ENCODE data around the gene HSP90AA1.

The HSP90AA1 gene

GRCh38 chr14:102037686-102038085 lies 49.2 kb downstream of the HSP90AA1 start:
- Histone ChIP-seq H3K27ac (ENCODE audit: low read depth, low read length, severe bottlenecking) (no peak overlapping the region), H3K4me1 (ENCODE audit: control insufficient read depth, insufficient read depth, low read length, poor library complexity, severe bottlenecking) (no peaks in the 10 kb centered on the region), H3K36me3 (ENCODE audit: control insufficient read depth, insufficient read depth, low read length) (peaks cover 98% of the 10 kb centered on the region), H3K4me3 (ENCODE audit: extremely low read depth, insufficient read depth, low read length, poor library complexity, severe bottlenecking) (no peak overlapping the region), H3K9me3 (ENCODE audit: control insufficient read depth, low read length) (no peaks in the 10 kb centered on the region)
- 100% methylated on average over 1 of the region's 1 CpG for WGBS, 2 experiments (ENCODE audit: insufficient coverage in 2 of 2)

GRCh38 chr14:102035914-102036313 lies 50.9 kb downstream of the HSP90AA1 start:
- WGBS, 2 experiments (ENCODE audit: insufficient coverage in 2 of 2) = 95 to 98% methylated on average over 8 of the region's 9 CpGs
- no peak overlapping the region for H3K4me3 ChIP-seq (ENCODE audit: extremely low read depth, insufficient read depth, low read length, poor library complexity, severe bottlenecking)
- no peaks in the 10 kb centered on the region for H3K4me1 ChIP-seq (ENCODE audit: control insufficient read depth, insufficient read depth, low read length, poor library complexity, severe bottlenecking)
- peaks cover 97% of the 10 kb centered on the region for H3K36me3 ChIP-seq (ENCODE audit: control insufficient read depth, insufficient read depth, low read length)
- no peak overlapping the region for H3K27ac ChIP-seq (ENCODE audit: low read depth, low read length, severe bottlenecking)
- H3K9me3 ChIP-seq (ENCODE audit: control insufficient read depth, low read length) = no peaks in the 10 kb centered on the region

GRCh38 chr14:102034301-102034700 lies 52.5 kb downstream of the HSP90AA1 start:
- Histone ChIP-seq H3K36me3 (ENCODE audit: control insufficient read depth, insufficient read depth, low read length) (peaks cover 97% of the 10 kb centered on the region), H3K27ac (ENCODE audit: low read depth, low read length, severe bottlenecking) (no peak overlapping the region), H3K4me3 (ENCODE audit: extremely low read depth, insufficient read depth, low read length, poor library complexity, severe bottlenecking) (no peak overlapping the region), H3K4me1 (ENCODE audit: control insufficient read depth, insufficient read depth, low read length, poor library complexity, severe bottlenecking) (no peaks in the 10 kb centered on the region), H3K9me3 (ENCODE audit: control insufficient read depth, low read length) (no peaks in the 10 kb centered on the region)
- WGBS, 2 experiments (ENCODE audit: insufficient coverage in 2 of 2) = 94 to 98% methylated on average over 9 to 11 of the region's 11 CpGs

GRCh38 chr14:102033241-102033640 lies 53.6 kb downstream of the HSP90AA1 start:
- H3K36me3 ChIP-seq (ENCODE audit: control insufficient read depth, insufficient read depth, low read length) = peaks cover 97% of the 10 kb centered on the region
- no peak overlapping the region for H3K27ac ChIP-seq (ENCODE audit: low read depth, low read length, severe bottlenecking)
- no peaks in the 10 kb centered on the region for H3K9me3 ChIP-seq (ENCODE audit: control insufficient read depth, low read length)
- no peak overlapping the region for H3K4me3 ChIP-seq (ENCODE audit: extremely low read depth, insufficient read depth, low read length, poor library complexity, severe bottlenecking)
- 93 to 94% methylated on average over 12 to 13 of the region's 13 CpGs for WGBS, 2 experiments (ENCODE audit: insufficient coverage in 2 of 2)
- peaks cover 3% of the 10 kb centered on the region for H3K4me1 ChIP-seq (ENCODE audit: control insufficient read depth, insufficient read depth, low read length, poor library complexity, severe bottlenecking)
